ENCODE results near the gene MAN2B2. TPM values are rescaled to one million over a fixed set of nuclear protein-coding genes. Genes with fewer than 3 reads are reported as not detected.

Gene MAN2B2
- total RNA-seq, 1 experiment from 2014 or later, result 5.9 TPM

DNA sequence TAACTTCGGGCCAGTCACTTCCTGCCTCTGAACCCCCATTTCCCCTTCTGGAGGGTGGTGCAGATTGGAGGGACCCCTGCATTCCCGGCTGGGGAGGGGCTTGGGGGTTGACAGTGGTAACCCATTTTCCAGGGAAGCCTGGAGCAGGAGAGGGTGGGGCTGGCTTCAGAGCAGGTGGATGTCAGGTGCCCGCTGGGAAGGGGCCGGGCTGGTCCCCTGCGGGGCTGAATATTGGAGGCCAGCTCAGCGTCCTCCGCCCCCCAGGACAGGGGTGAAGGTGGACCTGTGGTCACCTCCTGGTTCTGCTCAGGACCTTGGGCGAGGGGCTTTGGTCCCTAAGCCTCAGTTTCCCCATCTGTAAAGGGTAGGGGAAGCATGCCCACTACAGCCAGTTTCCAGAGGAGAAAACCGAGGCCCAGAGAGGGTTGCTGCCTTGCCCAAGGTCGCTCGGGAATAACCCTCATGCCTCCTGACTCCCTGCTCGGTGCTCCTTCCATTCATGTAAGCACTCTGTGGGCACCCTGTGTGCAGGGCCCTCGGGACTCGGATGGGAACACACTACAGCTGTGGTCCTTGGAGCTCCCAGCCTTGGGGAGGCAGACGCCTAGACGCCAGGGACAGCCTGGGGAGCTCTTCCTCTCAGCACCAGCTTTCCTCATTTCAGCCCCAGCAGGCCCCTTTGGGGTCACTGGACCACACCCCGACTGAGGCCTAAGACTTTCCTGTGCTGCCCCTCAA is 683 bp downstream of the MAN2B2 start:
- Histone ChIP-seq H2BK20ac (ENCODE audit: low read depth, low read length, poor library complexity, severe bottlenecking) (no peak overlapping the region), H4K5ac (ENCODE audit: insufficient read length, low read depth, low read length) (no peak overlapping the region), H3K4me1 (ENCODE audit: insufficient read depth, low read length) (no peaks in the 10 kb centered on the region; the same call in 1 of the 2 replicates), H2BK5ac (ENCODE audit: insufficient read length, low read length) (no peak overlapping the region), H3K23me2 (ENCODE audit: insufficient read length, low read depth, low read length, poor library complexity, severe bottlenecking) (peaks cover 8% of the 10 kb centered on the region), H3K79me1 (ENCODE audit: insufficient read depth, low read depth, low read length, poor library complexity, severe bottlenecking) (no peaks in the 10 kb centered on the region), H4K91ac (ENCODE audit: insufficient read length, low read depth, low read length) (no peak overlapping the region), H2AFZ (ENCODE audit: low read length) (no peak overlapping the region), H2BK15ac (ENCODE audit: low read depth, low read length) (no peak overlapping the region), H2BK120ac (ENCODE audit: low read depth, low read length, poor library complexity, severe bottlenecking) (no peak overlapping the region), H3K9me3 (ENCODE audit: control insufficient read depth, low read depth, low read length) (no peaks in the 10 kb centered on the region), H3K79me2 (ENCODE audit: insufficient read depth, low read length) (no peaks in the 10 kb centered on the region), H2BK12ac (ENCODE audit: insufficient read length, low read depth, low read length) (no peak overlapping the region), H4K8ac (replicated peaks; ENCODE audit: insufficient read length, low read depth, low read length) (no peak overlapping the region), H3K14ac (ENCODE audit: insufficient read depth, low read length) (peak overlapping the region; percentile 51), H3K9ac (ENCODE audit: extremely low read depth, insufficient read length, low read length) (peak overlapping the region; percentile 8), H3K27ac (ENCODE audit: insufficient read length, low read depth, low read length) (no peak overlapping the region), H3K23ac (ENCODE audit: insufficient read length, low read depth, low read length) (no peak overlapping the region), H3K27me3 (ENCODE audit: insufficient read depth, low read length) (peaks cover 5% of the 10 kb centered on the region; the same call in 1 of the 2 replicates), H3T11ph (ENCODE audit: low read length) (no peak overlapping the region), H4K20me1 (ENCODE audit: control insufficient read depth, insufficient read depth, insufficient read length) (no peaks in the 10 kb centered on the region), H3K4me2 (ENCODE audit: insufficient read depth, insufficient read length, low read length) (peak overlapping the region; percentile 91), H2AK5ac (ENCODE audit: insufficient read length, low read length) (no peak overlapping the region), H3K4ac (ENCODE audit: low read depth, low read length) (no peak overlapping the region), H3K18ac (ENCODE audit: insufficient read length, low read depth, low read length) (no peak overlapping the region), H3K56ac (ENCODE audit: insufficient read length, low read depth, low read length) (no peak overlapping the region)
- Mint-ChIP-seq H3K27ac (no peak overlapping the region), H3K36me3 (ENCODE audit: insufficient read depth in 1 of 3, low read depth in 3 of 3) (peaks cover 15 to 20% (median 18%) of the 10 kb centered on the region in 3 experiments), H3K27me3 (ENCODE audit: low read depth) (peaks cover 35% of the 10 kb centered on the region), H3K4me1 (peaks cover 2 to 3% of the 10 kb centered on the region in 2 experiments; a peak in 3 of 4 replicates), H3K9me3 (peaks cover 0 to 8% of the 10 kb centered on the region in 2 experiments; a peak in 2 of 5 replicates), H3K4me3 (peak overlapping the region; percentile 70 to 81)
- WGBS (ENCODE audit: extremely low coverage, insufficient read length, low lambda C conversion rate), result no CpG with 5 or more reads among the region's 17 CpGs
- DNase-seq, result no peak
- TF ChIP-seq, protein P1, sequence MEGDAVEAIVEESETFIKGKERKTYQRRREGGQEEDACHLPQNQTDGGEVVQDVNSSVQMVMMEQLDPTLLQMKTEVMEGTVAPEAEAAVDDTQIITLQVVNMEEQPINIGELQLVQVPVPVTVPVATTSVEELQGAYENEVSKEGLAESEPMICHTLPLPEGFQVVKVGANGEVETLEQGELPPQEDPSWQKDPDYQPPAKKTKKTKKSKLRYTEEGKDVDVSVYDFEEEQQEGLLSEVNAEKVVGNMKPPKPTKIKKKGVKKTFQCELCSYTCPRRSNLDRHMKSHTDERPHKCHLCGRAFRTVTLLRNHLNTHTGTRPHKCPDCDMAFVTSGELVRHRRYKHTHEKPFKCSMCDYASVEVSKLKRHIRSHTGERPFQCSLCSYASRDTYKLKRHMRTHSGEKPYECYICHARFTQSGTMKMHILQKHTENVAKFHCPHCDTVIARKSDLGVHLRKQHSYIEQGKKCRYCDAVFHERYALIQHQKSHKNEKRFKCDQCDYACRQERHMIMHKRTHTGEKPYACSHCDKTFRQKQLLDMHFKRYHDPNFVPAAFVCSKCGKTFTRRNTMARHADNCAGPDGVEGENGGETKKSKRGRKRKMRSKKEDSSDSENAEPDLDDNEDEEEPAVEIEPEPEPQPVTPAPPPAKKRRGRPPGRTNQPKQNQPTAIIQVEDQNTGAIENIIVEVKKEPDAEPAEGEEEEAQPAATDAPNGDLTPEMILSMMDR (conservative IDR thresholded peaks at IDR 0.05), result no peak

Measured in H9 (cell line).